Measurements from ENCODE around the gene OR1D2.
"Not testable (repeated sequence)": the region's sequence is repeated elsewhere in the genome, so short reads cannot be mapped to it uniquely, and the experiment has no call there.

DNA sequence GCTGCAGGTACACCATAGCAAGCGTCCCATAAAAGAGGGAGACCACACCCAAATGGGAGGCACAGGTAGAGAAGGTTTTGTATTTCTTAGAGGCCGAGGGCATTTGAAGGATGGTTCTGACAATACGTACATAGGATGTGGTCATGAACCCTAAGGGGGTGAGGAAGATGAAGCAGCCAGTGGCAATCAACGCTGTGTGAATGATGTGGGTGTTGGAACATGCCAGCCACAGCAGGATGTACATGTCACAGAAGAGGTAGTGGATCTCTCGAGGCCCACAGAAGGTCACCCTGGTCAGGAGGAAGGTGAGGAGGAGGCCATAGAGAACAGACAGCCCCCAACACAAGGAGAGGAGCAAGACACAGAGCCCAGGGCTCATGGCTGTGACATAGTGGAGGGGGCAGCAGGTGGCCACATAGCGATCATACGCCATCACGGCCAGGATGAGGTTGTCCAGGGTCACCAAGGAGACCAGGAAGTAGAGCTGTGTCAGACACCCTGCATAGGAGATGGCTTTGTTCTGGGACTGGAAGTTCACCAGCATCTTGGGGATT is 41.3 kb downstream of the OR1D2 start:
- TF ChIP-seq, protein P1, sequence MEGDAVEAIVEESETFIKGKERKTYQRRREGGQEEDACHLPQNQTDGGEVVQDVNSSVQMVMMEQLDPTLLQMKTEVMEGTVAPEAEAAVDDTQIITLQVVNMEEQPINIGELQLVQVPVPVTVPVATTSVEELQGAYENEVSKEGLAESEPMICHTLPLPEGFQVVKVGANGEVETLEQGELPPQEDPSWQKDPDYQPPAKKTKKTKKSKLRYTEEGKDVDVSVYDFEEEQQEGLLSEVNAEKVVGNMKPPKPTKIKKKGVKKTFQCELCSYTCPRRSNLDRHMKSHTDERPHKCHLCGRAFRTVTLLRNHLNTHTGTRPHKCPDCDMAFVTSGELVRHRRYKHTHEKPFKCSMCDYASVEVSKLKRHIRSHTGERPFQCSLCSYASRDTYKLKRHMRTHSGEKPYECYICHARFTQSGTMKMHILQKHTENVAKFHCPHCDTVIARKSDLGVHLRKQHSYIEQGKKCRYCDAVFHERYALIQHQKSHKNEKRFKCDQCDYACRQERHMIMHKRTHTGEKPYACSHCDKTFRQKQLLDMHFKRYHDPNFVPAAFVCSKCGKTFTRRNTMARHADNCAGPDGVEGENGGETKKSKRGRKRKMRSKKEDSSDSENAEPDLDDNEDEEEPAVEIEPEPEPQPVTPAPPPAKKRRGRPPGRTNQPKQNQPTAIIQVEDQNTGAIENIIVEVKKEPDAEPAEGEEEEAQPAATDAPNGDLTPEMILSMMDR (IDR thresholded peaks at IDR 0.05) = not testable (repeated sequence)
- not testable (repeated sequence) for TF ChIP-seq POLR2A (IDR thresholded peaks at IDR 0.05)

Data from Peyer's patch (tissue), 4 donors.